ENCODE measurements around the gene GLRA1.
"Not testable (repeated sequence)": the region's sequence is repeated elsewhere in the genome, so short reads cannot be mapped to it uniquely, and the experiment has no call there.

DNA sequence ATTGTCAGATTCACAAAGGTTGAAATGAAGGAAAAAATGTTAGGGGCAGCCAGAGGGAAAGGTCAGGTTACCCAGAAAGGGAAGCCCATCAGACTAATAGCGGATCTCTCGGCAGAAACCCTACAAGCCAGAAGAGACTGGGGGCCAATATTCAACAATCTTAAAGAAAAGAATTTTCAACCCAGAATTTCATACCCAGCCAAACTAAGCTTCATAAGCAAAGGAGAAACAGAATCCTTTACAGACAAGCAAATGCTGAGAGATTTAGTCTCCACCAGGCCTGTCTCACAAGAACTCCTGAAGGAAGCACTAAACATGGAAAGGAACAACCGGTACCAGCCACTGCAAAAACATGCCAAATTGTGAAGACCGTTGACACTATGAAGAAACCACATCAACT is 91.8 kb downstream of the GLRA1 start:
- TF ChIP-seq, protein P1, sequence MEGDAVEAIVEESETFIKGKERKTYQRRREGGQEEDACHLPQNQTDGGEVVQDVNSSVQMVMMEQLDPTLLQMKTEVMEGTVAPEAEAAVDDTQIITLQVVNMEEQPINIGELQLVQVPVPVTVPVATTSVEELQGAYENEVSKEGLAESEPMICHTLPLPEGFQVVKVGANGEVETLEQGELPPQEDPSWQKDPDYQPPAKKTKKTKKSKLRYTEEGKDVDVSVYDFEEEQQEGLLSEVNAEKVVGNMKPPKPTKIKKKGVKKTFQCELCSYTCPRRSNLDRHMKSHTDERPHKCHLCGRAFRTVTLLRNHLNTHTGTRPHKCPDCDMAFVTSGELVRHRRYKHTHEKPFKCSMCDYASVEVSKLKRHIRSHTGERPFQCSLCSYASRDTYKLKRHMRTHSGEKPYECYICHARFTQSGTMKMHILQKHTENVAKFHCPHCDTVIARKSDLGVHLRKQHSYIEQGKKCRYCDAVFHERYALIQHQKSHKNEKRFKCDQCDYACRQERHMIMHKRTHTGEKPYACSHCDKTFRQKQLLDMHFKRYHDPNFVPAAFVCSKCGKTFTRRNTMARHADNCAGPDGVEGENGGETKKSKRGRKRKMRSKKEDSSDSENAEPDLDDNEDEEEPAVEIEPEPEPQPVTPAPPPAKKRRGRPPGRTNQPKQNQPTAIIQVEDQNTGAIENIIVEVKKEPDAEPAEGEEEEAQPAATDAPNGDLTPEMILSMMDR (IDR thresholded peaks at IDR 0.05): not testable (repeated sequence)
- not testable (repeated sequence) for TF ChIP-seq POLR2AphosphoS5, POLR2A (IDR thresholded peaks at IDR 0.05)

All from prostate gland (tissue), 2 donors.